ENCODE measurements around the gene IMPA2.

GRCh38 chr18:12046046-12046750 lies 64.9 kb downstream of the IMPA2 start:
- TF ChIP-seq CTCF (IDR thresholded peaks at IDR 0.05): no peak
- TF ChIP-seq POLR2A (IDR thresholded peaks at IDR 0.05): no peak

All from lower leg skin (tissue), 3 donors.